SJSA1 (cell line): ENCODE results near the gene NSUN3. TPM values are rescaled to one million over a fixed set of nuclear protein-coding genes. Genes with fewer than 3 reads are reported as not detected.

Source experiments
- DNase-seq, 2 experiments: peaks; one replicate each; pipeline ENCODE4 v3.0.0-alpha.2; 2015 to 2020; ENCODE audit warnings: low spot score in 2 of 2, low read depth in 1 of 2
- H3K27ac ChIP-seq: fragments of 250-450 bp; sonication (Bioruptor Pico); 2 replicates; pipeline ENCODE4 v1.5.1; 2020; ENCODE audit warnings: mild to moderate bottlenecking, moderate library complexity
- H3K27me3 ChIP-seq: fragments of 250-450 bp; sonication (Bioruptor Pico); replicated peaks from 2 replicates; pipeline ENCODE4 v1.5.1; 2020; ENCODE audit warnings: mild to moderate bottlenecking, moderate library complexity
- H3K36me3 ChIP-seq: fragments of 250-450 bp; sonication (Bioruptor Pico); 2 replicates; pipeline ENCODE4 v1.5.1; 2020; ENCODE audit warnings: mild to moderate bottlenecking
- H3K4me1 ChIP-seq: fragments of 250-450 bp; sonication (Bioruptor Pico); replicated peaks from 2 replicates; pipeline ENCODE4 v1.6.1; 2021; ENCODE audit warnings: mild to moderate bottlenecking
- H3K4me3 ChIP-seq: fragments of 250-450 bp; sonication (Bioruptor Pico); 2 replicates; pipeline ENCODE4 v1.5.1; 2020; ENCODE audit warnings: mild to moderate bottlenecking
- H3K9me3 ChIP-seq: fragments of 250-450 bp; sonication (Bioruptor Pico); replicated peaks from 2 replicates; pipeline ENCODE4 v1.5.1; 2020; ENCODE audit warnings: mild to moderate bottlenecking
- total RNA-seq: library from RNA; depleted of rRNA; stranded (reverse); fragments of >200 nt; shearing (Covaris generic); gene quantifications from 2 replicates; pipeline ENCODE4 v1.2.3, GENCODE V29; 2014; rRNA removed

The NSUN3 gene
- total RNA-seq, 1 experiment from 2014 or later = 7.1 TPM

DNA sequence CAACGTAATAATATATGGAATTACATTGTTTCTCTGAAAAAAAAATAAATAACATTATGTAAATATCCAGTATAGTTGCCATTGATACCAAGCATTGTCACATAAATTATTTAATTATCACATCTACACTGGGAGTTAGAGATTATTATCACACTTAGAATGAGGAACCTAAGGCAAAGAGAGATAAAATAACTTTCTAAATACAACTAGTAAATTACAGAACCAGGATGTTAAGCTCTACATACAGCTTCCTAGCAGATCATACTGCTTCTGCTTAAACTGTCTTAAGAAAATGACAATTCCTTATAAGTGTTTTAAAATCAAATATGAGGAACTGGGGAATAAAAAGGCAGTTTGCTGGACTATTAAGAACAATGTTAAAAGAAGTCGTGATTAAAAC, 104.5 kb downstream of the NSUN3 start:
- Histone ChIP-seq H3K4me1 (peaks cover 12% of the 10 kb centered on the region), H3K9me3 (no peaks in the 10 kb centered on the region), H3K36me3 (no peaks in the 10 kb centered on the region), H3K27ac (no peak overlapping the region), H3K27me3 (no peaks in the 10 kb centered on the region), H3K4me3 (no peak overlapping the region)
- no peak for DNase-seq

DNA sequence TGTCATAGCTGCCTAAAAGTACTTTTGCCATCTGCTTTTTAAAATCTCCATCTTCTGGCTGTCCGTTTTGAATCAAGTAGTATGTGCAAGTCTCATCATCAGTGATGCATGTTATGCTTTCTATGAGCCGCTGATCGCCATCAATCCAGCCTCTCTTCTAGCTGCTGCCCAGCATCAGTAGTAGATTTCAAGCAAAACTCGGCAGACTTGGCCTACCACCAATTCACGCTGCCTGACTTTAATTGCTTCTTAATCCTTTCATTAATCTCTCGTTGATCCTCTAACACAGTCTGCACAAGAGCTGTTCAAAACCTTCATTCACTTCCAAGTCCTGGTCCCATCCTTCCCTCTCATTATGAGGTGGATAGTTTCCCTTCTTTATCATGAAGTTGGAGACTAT, 104.9 kb downstream of the NSUN3 start:
- H3K9me3 ChIP-seq = no peaks in the 10 kb centered on the region
- H3K27me3 ChIP-seq = no peaks in the 10 kb centered on the region
- no peak overlapping the region for H3K27ac ChIP-seq
- H3K4me3 ChIP-seq = no peak overlapping the region
- DNase-seq = no peak
- H3K36me3 ChIP-seq = no peaks in the 10 kb centered on the region
- peaks cover 12% of the 10 kb centered on the region for H3K4me1 ChIP-seq

DNA sequence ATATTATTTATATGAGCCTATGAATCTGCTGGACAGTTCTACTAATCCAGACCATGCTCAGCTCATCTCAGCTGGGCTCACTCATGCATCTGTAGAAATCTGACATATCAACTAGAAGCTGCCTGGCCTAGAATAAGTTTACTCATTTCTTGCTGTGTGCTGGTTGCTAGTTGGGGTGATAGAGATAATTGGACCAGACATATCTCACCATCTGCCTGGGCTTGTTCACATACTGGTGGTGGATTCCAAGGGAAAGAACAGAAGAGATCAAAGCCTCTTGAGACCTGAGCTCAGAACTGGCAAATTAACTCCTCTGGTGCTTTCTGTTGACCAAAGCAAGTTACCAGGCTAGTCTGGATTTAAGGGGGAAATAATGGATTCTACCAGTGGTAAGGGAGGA, 109.1 kb downstream of the NSUN3 start:
- Histone ChIP-seq H3K4me1 (peaks cover 21% of the 10 kb centered on the region), H3K4me3 (no peak overlapping the region), H3K27ac (no peak overlapping the region), H3K27me3 (no peaks in the 10 kb centered on the region), H3K36me3 (no peaks in the 10 kb centered on the region), H3K9me3 (no peaks in the 10 kb centered on the region)
- DNase-seq = no peak

DNA sequence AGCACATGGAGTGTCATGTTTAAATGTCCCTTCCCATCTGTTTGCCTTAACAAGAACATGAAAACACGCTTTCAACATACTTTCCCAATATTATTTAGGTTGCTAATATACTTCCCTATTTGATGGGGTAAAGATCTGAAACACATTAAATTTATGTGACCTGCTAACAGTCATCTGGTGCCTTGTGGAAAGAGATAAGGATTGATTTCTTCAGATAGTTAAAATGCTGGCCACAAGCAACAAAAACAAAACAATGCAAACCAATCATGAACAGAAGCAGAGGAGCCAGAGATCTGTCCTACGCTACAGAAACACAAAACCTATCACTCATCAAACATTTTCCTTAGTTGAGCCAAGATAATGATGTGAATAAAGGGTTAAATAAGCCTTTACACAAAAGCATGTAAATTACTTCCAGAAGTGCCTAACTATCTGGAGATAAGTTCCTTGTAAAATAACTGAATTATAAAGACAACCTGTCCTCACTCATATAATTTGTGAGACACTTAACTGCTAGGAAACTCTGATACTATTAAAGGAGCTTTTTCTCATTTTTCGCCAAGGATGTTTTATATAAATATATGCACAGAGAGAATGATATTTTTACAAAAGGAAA, 109.9 kb downstream of the NSUN3 start:
- Histone ChIP-seq H3K27ac (no peak overlapping the region), H3K36me3 (no peaks in the 10 kb centered on the region), H3K4me3 (no peak overlapping the region), H3K27me3 (no peaks in the 10 kb centered on the region), H3K4me1 (peaks cover 25% of the 10 kb centered on the region), H3K9me3 (no peaks in the 10 kb centered on the region)
- DNase-seq = no peak

DNA sequence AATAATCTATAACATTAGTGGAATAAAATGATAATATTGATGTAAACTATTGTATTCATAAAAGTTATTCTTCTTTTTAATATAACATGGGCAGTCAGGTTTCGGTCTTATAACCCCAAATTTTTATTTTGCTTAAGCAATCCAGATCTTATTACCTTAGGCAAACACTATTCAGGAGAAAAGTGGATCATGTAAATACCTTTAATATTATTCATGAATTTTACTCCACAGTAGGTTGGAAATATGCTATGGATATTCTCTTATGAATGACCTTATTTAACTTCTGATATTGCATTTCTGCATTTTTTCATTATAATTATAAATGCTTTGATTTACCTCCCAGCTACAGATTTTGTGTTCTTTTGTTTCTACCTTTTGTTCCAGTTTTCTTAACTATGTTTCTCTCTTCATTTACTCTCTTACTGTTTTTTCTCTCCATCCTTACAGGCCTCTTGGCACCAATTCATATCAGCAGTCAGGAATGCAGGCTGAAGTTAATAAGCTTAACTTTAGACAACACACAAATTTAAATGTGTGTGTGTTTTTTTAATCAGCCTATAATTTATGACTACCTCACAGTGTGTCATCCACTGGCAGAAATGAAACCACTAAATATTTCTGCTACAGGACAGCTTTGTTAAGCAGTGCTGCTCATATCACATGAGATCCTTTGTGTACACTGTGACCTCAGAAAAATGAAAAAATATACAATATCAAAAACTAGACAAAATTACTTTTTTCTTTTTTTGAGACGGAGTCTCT, 111.0 kb downstream of the NSUN3 start:
- Histone ChIP-seq H3K9me3 (no peaks in the 10 kb centered on the region), H3K27ac (no peak overlapping the region), H3K36me3 (no peaks in the 10 kb centered on the region), H3K4me1 (peaks cover 33% of the 10 kb centered on the region), H3K27me3 (no peaks in the 10 kb centered on the region), H3K4me3 (no peak overlapping the region)
- DNase-seq = peak in 1 of 2 experiments; percentile 23

DNA sequence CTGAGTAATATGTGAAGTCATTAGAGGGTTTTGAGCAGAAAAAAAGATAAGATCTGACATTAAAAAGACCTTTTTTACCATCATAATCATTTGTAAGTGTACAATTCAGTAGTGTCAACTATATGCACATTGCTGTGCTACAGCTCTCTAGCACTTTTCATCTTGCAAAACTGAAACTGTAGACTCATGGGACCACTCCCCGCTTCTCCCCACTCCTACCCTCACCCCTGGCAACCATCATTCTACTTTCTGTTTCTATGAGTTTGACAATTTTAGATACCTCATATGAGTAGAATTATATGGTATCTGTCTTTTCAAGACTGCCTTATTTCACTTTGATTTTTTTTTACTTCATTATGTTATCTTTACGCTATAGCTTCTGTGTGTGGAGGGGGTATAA, 112.8 kb downstream of the NSUN3 start:
- H3K27me3 ChIP-seq = no peaks in the 10 kb centered on the region
- H3K27ac ChIP-seq = no peak overlapping the region
- peaks cover 21% of the 10 kb centered on the region for H3K4me1 ChIP-seq
- no peaks in the 10 kb centered on the region for H3K9me3 ChIP-seq
- H3K36me3 ChIP-seq = no peaks in the 10 kb centered on the region
- DNase-seq = no peak
- no peak overlapping the region for H3K4me3 ChIP-seq

DNA sequence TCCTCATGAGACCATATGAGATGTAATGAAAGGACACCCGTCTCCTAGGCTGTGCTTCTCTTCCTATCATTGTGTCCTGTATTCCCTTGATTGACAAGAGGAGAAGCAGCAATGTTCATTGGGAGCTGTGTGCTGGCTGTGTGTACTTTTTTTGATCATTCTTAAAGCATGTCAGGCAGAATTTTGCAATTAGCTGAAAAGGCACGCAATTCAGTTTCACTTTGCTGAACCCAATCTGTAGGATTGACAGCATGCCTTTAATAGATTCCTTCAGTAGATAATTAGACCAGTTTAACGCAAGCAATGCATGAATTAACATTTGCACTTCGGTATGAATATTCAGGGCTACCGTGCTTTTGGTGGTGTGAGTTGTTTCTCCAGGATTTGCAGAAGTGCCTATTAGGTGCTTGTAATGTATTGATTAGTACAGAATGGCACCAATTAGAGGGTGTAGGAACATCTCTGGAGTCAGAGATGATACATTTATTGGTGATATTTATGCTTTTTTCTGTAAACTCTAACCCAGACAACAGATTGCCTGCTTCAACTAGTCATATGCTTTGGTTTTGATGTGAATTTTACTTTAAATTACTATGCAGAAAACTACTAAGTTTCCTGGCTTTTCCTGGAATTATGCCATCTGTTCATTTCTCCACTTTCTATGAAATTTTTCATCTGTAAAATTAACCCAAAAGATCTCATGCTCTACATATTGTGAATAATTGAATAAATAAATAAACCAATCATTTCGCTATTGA, 114.3 kb downstream of the NSUN3 start:
- no peaks in the 10 kb centered on the region for H3K36me3 ChIP-seq
- DNase-seq = no peak
- no peak overlapping the region for H3K4me3 ChIP-seq
- no peaks in the 10 kb centered on the region for H3K27me3 ChIP-seq
- peaks cover 21% of the 10 kb centered on the region for H3K4me1 ChIP-seq
- H3K27ac ChIP-seq = no peak overlapping the region
- no peaks in the 10 kb centered on the region for H3K9me3 ChIP-seq

Other genes starting within 250 kb of the NSUN3 start
- 4.9 and 5.8 TPM in 2 replicates for gene PROS1, start 89.2 kb upstream of the NSUN3 start, total RNA-seq
- 14.8 and 16.0 TPM in 2 replicates for gene ARL13B, start 82.9 kb upstream of the NSUN3 start, total RNA-seq
- gene STX19, start 34.5 kb upstream of the NSUN3 start, total RNA-seq = not detected in 2 replicates
- gene DHFR2, start 145 bp upstream of the NSUN3 start, total RNA-seq = 2.9 and 4.4 TPM in 2 replicates